ENCODE results near the gene LRRC47.

GRCh38 chr1:3745071-3745470, 51.2 kb downstream of the LRRC47 start:
- no peak for TF ChIP-seq JUNB (CRISPR knock-in tag; IDR thresholded peaks at IDR 0.05; ENCODE audit: borderline replicate concordance)
- TF ChIP-seq CEBPZ (IDR thresholded peaks at IDR 0.05; ENCODE audit: low read length): no peak
- TF ChIP-seq, protein P1, sequence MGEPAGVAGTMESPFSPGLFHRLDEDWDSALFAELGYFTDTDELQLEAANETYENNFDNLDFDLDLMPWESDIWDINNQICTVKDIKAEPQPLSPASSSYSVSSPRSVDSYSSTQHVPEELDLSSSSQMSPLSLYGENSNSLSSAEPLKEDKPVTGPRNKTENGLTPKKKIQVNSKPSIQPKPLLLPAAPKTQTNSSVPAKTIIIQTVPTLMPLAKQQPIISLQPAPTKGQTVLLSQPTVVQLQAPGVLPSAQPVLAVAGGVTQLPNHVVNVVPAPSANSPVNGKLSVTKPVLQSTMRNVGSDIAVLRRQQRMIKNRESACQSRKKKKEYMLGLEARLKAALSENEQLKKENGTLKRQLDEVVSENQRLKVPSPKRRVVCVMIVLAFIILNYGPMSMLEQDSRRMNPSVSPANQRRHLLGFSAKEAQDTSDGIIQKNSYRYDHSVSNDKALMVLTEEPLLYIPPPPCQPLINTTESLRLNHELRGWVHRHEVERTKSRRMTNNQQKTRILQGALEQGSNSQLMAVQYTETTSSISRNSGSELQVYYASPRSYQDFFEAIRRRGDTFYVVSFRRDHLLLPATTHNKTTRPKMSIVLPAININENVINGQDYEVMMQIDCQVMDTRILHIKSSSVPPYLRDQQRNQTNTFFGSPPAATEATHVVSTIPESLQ (CRISPR knock-in tag; conservative IDR thresholded peaks at IDR 0.05): no peak
- TF ChIP-seq, protein P2, sequence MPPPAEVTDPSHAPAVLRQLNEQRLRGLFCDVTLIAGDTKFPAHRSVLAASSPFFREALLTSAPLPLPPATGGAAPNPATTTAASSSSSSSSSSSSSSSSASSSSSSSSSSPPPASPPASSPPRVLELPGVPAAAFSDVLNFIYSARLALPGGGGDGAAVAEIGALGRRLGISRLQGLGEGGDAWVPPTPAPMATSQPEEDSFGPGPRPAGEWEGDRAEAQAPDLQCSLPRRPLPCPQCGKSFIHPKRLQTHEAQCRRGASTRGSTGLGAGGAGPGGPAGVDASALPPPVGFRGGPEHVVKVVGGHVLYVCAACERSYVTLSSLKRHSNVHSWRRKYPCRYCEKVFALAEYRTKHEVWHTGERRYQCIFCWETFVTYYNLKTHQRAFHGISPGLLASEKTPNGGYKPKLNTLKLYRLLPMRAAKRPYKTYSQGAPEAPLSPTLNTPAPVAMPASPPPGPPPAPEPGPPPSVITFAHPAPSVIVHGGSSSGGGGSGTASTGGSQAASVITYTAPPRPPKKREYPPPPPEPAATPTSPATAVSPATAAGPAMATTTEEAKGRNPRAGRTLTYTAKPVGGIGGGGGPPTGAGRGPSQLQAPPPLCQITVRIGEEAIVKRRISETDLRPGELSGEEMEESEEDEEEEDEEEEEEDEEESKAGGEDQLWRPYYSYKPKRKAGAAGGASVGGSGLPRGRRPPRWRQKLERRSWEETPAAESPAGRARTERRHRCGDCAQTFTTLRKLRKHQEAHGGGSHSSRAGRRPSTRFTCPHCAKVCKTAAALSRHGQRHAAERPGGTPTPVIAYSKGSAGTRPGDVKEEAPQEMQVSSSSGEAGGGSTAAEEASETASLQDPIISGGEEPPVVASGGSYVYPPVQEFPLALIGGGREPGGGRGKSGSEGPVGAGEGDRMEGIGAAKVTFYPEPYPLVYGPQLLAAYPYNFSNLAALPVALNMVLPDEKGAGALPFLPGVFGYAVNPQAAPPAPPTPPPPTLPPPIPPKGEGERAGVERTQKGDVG (CRISPR knock-in tag; IDR thresholded peaks at IDR 0.05; ENCODE audit: borderline replicate concordance): no peak
- TF ChIP-seq, protein P3, sequence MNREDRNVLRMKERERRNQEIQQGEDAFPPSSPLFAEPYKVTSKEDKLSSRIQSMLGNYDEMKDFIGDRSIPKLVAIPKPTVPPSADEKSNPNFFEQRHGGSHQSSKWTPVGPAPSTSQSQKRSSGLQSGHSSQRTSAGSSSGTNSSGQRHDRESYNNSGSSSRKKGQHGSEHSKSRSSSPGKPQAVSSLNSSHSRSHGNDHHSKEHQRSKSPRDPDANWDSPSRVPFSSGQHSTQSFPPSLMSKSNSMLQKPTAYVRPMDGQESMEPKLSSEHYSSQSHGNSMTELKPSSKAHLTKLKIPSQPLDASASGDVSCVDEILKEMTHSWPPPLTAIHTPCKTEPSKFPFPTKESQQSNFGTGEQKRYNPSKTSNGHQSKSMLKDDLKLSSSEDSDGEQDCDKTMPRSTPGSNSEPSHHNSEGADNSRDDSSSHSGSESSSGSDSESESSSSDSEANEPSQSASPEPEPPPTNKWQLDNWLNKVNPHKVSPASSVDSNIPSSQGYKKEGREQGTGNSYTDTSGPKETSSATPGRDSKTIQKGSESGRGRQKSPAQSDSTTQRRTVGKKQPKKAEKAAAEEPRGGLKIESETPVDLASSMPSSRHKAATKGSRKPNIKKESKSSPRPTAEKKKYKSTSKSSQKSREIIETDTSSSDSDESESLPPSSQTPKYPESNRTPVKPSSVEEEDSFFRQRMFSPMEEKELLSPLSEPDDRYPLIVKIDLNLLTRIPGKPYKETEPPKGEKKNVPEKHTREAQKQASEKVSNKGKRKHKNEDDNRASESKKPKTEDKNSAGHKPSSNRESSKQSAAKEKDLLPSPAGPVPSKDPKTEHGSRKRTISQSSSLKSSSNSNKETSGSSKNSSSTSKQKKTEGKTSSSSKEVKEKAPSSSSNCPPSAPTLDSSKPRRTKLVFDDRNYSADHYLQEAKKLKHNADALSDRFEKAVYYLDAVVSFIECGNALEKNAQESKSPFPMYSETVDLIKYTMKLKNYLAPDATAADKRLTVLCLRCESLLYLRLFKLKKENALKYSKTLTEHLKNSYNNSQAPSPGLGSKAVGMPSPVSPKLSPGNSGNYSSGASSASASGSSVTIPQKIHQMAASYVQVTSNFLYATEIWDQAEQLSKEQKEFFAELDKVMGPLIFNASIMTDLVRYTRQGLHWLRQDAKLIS (CRISPR knock-in tag; IDR thresholded peaks at IDR 0.05): no peak
